SHP77 treated with DMSO at 0.1 percent for 48 hours (cell line): ENCODE data around the gene ATF1.
"Not testable (repeated sequence)": the region's sequence is repeated elsewhere in the genome, so short reads cannot be mapped to it uniquely, and the experiment has no call there.

Experiments used
- DNase-seq: peaks from one replicate; lab custom pipeline; 2025; lab: John Stamatoyannopoulos, UW

Gene ATF1

DNA sequence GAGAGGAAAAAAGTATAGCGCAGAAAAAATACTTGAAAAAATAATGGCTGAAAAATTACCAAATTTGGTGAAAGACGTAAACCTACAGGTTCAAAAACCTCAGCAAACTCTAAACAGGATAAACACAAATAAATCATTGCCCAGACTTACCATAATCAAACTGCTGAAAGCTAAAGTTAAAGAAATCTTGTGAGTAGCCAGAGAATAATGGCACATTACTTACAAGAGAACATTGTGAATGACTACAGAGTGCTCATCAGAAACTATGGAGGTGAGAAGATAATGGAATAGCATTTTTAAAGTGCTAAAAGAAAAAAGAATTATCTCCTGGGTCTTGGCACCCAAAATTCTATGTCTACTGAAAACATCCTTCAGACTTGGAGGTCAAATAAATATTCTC lies 36.0 kb downstream of the ATF1 start:
- DNase-seq, result no peak

DNA sequence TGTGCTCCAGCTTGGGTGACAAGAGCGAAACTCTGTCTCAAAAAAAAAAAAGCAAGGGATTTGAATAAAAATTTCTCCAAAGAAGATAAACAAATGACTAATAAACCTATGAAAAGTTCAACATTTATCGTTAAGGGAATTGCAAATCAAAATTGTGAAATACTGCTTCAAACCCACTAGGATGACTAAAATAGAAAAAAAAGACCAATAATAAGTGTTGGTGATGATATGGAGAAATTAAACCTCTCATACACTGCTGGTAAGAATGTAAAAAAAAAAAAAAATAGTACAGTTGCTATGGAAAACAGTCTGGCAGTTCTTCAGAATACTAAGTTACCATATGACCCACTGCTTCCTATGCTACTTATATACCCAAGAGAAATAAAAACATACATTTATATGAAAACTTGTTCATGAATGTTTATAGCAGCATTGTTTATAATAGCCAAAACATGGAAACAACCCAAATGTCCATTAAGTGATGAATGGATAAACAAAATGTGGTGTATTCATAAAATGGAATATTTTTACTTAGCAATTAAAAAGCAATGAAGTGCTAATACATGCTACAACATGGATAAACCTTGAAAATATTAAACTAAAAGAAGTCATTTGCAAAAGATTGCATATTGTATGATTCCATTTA lies 39.5 kb downstream of the ATF1 start:
- no peak for DNase-seq

DNA sequence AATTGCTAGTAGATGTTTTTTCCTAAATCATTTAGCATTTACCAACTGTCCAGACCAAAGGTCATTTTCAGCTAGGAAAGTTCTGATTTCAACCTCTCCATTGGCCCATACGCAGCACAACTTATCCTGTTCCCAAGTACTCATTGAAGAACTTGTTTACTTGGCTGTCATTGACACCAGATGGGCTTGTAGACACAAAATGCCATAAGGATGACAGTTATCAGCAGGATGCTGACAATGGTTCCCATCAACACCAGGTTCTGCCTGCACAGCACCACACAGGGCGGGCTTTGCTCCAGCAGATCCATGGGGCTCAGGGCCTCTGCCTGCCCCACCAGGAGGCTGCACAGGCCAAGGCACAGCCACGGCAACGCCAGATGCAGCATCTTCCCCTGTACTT lies 42.3 kb downstream of the ATF1 start:
- no peak for DNase-seq

DNA sequence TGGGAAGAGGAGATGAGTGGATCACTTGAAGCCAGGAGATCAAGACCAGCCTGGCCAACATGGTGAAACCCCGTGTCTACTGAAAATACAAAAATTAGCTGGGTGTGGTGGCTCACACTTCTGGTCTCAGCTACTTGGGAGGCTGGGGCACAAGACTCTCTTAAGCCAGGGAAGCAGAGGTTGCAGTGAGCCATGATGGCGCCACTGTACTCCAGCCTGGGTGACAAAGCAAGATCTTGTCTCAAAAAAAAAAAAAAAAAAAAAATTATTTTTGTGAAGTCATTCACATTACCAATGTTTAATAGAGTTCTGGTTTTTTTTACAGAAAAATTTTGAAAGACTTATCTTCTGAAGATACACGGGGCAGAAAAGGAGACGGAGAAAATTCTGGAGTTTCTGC lies 45.2 kb downstream of the ATF1 start:
- not testable (repeated sequence) for DNase-seq

DNA sequence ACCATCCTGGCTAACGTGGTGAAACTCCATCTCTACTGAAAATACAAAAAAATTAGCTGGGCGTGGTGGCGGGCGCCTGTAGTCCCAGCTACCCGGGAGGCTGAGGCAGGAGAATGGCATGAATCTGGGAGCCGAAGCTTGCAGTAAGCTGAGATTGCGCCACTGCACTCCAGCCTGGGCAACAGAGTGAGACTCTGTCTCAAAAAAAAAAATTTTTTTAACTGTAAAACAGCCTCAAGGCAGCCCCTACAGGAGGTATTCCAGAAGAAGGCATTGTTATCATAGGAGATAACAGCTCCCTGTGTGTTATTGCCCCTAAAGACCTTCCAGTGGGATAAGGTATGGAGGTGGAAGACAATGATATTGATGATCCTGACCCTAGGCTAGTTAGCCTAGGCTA lies 51.0 kb downstream of the ATF1 start:
- not testable (repeated sequence) for DNase-seq

DNA sequence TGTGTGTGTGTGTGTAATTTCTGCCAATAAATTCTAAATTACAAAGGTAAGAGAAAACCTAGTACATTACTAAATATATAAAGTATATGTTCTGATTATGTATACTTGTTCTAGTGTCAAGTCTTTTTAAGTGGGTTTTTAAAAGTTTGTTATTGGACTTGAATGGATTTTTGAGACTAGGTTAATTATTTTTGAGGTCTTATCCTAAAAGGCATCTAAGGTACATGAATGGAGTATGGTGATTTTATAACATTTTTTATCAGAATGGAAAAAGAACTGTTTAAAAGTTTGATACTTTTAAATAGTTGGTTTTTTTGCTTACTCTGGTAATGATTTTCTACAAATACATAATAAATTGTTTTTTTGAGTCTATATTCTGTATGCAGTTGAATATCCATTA lies 56.3 kb downstream of the ATF1 start:
- no peak for DNase-seq

DNA sequence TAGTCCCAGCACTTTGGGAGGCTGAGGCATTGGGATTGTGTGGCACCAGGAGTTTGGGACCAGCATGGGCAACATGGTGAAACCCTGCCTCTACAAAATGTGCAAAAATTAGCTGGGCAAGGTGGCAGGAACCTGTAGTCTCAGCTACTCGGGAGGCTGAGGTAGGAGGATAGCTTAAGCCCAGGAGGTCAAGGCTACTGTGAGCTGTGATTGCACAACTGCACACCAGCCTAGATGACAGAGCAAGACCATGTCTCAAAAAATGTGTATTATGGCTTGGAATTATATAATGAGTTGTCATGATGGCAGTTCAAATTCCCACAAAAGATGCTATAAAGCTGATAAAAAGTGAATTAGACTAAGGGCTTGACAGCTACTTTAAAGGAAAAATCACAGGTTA lies 58.2 kb downstream of the ATF1 start:
- no peak for DNase-seq

DNA sequence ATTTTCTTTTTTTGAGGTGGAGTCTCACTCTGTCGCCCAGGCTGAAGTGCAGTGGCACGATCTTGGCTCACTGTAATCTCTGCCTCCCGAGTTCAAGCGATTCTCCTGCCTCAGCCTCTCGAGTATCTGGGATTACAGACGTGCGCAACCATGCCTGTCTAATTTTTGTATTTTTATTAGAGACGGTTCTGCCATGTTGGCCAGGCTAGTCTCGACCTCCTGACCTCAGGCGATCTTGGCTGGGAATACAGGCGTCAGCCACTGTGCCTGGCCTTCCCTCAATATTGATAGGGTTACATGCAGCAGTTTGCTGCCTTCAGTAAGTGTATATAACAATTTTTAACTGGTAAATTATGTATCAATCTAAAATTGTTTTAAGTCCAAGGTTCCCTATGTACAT lies 59.8 kb downstream of the ATF1 start:
- DNase-seq, result not testable (repeated sequence)

DNA sequence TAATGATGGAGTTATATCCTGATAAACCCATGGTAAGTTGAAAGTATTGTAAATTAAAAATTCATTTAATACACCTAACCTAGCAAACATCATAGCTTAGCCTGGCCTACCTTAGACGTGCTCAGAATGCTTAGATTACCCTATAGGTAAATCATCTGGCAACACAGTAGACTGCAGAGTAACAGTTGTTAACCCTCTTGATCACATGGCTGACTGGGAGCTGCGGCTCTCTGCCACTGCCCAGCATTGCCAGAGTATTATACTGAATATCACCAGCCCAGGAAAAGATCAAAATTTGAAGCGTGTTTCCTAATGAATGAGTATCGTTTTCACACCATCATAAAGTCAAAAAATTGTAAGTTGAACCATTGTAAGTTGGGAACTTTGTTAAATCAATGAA lies 61.0 kb downstream of the ATF1 start:
- DNase-seq, result no peak

DNA sequence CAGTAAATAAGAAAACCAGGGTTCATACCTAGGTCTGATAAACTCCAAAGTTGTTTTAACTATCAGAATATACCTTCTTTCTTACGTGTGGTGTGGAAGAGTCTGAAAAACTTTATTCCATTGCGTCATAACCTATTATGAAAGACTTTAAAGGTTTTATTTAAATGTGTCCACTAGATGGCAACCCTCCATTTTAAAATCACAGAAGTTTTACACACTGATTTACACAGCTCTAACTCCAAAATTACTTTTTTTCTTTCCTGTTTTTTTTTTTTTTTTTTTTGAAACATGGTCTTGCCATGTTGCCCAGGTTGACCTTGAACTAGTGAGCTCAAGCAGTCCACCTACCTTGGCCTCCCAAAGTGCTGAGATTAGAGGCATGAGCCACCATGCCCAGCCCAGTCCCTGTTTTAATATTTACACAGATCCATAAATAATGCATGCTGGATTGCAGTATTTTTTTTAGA lies 61.5 kb downstream of the ATF1 start:
- DNase-seq, result peak; percentile 13

DNA sequence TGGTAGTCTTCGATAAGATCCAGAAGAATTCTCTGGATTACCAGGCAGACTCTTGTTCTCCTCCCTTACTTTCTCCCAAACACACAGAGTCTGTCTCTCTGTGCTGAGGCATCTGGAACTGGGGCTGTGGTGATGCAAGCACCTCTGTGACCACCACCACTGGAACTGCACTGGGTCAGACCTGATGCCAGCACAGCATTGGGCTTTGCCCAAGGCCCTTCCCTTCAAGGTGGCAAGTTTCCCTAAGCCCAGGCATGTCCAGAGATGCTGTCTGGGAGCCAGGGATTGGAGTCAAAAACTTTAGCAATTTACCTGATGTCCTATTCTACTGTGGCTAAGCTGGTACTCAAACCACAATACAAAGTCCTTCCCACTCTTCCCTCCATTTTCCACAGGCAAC lies 64.2 kb downstream of the ATF1 start:
- DNase-seq, result no peak

DNA sequence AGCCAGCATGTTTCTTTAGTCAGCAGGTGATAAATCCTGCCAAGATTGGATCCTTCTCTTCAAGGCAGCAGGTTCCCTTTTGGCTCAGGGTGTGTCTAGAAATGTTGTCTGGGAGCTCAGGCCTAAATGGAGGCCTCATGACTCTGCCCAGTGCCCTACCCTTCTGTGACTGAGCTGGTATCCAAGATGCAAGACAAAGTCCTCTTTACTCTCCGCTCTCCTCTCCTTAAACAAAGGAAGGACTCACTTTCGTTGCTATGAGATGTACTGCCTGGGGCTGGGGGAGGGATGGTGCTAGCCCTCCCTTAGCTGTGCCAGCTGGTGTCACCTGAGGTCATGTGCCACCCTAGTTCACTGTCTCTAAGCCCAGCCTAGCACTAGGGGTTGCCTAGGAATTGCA lies 65.0 kb downstream of the ATF1 start:
- no peak for DNase-seq

DNA sequence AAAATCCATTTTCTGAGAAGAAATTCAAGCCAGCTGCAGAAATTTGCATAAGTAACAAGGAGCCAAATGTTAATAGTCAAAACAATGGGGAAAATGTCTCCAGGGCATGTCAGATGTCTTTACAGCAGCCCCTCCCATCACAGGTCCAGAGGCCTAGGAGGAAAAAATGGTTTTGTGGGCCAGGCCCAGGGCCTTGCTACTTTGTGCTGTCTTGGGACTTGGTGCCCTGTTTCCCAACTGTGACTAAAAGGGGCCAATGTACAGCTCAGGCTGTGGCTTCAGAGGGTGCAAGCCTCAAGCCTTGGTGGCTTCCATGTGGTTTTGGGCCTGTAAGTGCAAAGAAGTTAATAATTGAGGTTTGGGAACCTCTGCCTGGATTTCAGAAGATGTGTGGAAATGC lies 69.9 kb downstream of the ATF1 start:
- not testable (repeated sequence) for DNase-seq

DNA sequence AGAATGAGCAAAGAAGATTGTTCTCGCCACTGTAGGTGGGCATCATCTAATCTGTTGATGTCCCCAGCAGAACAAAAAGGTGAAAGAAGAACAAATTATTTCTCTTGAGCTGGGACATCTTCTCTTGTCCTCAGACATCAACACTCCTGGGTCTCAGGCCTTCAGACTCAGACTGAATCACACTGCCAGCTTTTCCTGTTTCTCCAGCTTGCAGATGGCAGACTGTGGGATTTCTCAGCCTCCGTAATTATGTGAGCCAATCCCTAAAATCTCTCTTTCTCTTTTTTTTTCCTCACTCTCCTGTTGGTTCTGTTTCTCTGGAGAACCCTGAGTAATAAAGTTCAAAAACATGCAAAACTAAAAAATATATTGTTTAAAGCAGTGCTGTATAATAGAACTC lies 75.1 kb downstream of the ATF1 start:
- DNase-seq, result no peak

DNA sequence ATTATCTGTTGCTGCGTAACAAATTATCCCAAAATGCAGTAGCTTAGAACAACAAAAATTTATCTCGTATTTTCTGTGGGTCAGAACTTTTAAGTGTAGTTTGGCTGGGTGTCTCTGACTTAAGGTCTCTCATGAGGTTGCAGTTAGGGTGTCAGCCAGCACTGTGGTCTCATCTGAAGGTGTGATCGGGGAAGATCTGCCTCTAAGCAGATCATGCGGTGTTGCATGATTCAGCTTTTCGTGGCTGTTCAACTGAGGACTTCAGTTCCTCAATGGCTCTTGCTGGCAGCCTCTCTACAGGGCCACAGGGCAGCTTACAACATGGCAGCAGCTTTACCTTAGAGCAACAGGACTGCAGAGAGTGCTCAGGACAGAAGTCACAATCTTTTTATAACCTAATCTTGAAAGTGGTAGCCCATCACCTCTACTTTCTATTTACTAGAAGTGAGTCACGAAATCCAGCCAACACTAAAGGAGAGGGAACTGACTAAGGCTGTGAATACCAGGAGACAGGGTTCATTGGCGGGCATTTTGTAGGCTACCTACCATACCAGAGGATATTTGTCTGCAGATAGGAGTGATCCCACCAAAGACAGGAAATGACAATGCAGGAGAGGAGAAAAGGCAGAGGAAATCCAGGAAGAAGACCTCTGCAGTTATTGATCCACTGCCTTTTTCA lies 77.0 kb downstream of the ATF1 start:
- DNase-seq, result no peak

DNA sequence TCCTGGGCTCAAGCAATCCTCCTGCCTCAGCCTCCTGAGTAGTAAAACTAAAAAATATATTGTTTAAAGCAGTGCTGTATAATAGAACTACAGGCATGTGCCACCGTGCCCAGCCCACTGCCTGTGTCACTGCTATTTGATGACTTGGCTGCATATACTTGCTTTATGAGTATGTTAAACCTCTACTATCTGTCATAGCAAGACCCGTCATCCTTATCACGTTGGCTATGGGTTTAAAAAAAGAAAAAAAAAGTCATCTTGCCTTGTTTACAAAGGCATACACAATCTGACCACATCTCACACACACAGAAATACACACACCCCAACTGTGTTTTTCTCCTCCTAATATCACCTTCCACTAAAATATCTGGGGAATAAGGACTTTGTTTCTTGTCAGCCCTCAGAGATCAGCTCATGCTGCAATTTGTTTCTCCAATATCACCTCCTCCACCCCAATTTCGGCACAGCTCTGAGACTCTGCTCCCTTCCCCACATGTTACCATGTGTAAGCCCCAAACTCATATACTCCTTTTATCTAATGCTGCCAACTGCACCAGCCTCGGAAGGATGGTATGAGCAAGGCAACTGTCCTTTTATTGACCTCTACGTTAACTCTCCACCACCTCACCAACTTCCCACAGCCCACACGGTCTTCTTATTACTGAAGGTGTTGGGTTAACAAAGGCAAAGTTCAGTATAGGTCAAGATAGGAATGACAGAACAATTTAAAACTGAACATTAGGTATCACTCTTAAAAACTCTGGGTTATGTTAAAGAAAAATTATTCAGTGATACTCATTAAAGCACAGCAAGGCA lies 78.0 kb downstream of the ATF1 start:
- no peak for DNase-seq

DNA sequence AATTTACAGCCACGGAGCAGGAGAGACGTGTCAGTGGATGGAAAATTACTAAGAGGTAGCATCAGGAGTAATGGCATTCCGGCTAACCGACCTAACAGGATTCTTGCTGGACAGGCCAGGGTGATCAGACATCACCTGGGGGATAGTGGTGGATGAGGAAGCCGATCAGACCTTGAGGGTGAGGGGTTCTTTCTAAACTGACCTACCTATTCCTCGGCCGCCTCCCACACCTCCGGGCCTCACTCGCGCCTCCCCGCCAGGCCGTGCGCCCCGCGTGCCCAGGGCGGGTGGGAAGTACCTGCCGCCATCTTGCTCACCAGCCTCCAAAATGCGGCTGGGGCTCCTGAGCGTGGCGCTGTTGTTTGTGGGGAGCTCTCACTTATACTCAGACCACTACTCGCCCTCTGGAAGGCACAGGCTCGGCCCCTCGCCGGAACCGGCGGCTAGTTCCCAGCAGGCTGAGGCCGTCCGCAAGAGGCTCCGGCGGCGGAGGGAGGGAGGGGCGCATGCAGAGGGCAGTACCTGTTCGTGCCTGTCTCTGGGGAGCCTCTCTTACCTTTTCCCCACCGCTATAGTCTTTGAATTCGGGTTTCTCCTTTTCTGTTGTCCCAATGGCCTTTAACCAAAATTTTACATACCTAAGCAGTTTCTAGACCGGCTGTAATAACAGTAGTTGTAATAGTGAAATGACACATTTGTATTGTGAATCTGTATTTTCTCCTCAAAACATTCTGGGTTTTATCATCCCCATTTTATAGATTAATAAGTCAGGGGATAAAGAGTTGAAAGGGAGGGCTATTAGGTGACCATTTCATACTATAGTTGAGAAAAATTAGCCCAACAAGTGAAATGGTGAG lies 79.0 kb downstream of the ATF1 start, which contains the start of gene TMPRSS12:
TSS of gene TMPRSS12 (plus strand) at position 290 of the 857 bp plus-strand sequence. CDS start at position 329, 39 bp downstream.
- DNase-seq, result no peak

DNA sequence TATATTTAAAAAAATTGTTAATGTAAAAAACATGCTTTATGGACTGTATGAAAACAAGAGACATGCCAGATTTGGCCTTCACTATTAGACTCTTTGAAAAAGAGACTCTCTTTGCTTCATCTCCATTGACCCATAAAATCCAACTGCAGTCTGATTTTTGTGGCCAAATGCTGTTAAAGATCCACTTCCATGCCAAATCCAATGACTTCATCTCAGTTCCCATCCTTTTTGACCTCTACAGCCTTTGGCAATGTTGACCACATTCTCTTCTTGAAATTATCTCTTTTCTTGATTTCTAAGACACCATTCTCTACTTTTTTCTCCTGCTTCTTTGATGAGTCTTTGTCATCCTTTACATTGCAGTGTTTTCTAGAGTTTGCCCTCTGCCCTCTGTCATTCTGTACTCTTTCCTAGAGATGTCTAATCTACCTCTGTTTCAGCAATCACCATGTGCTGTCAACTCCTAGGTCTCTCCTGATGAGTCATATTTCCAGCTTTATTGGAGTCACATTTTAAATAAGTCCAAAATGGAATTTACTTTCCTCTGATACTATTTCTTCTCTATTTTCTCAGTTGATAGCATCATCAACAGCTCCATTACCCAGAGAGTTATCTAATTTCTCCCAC lies 81.2 kb downstream of the ATF1 start:
- no peak for DNase-seq

DNA sequence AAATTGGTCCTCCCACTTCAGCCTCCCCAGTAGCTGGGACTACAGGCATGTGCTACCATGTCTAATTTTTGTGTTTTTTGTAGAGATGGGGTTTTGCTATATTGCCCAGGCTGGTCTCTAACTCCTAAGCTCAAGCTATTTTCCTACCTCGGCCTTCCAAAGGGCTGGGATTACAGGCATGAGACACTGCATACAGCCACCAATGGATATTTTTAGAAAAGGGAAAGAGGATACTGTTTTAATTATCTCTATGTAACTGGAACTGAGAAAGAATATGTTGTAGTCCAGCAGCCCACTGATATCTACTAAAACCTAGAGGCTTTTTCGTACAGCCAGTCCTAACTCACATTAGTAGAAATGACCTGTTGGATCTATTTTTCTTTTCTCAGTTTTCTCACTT lies 85.1 kb downstream of the ATF1 start:
- no peak for DNase-seq

DNA sequence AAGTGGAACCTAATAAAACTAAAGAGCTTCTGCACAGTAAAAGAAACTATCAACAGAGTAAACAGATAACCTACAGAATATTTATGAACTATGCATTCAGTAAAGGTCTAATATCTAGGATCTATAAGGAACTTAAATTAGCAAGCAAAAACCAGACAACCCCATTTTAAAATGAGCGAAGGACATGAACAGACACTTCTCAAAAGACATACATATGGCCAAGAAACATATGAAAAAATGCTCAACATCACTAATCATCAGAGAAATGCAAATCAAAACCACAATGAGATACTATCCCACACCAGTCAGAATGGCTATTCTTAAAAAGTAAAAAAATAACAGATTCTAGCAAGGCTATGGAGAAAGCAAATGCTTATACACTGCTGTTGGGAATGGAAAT lies 91.3 kb downstream of the ATF1 start:
- DNase-seq, result not testable (repeated sequence)

DNA sequence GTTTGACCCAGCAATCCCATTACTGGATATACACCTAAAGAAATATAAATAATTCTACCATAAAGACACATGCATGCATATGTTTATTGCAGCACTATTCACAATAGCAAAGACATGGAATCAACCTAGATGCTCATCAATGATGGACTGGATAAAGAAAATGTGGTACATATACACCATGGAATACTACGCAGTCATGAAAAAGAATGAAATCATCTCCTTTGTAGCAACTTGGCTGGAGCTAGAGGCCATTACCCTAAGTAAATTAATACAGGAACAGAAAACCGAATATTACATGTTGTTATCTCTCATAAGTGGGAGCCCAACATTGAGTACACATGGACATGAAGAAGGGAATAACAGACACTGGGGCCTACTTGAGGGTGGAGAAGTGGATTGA lies 91.8 kb downstream of the ATF1 start:
- not testable (repeated sequence) for DNase-seq
